ENCODE results near the gene IL13. TPM values are rescaled to one million over a fixed set of nuclear protein-coding genes. Genes with fewer than 3 reads are reported as not detected.

Gene IL13
- total RNA-seq, 1 experiment from 2014 or later = not detected

DNA sequence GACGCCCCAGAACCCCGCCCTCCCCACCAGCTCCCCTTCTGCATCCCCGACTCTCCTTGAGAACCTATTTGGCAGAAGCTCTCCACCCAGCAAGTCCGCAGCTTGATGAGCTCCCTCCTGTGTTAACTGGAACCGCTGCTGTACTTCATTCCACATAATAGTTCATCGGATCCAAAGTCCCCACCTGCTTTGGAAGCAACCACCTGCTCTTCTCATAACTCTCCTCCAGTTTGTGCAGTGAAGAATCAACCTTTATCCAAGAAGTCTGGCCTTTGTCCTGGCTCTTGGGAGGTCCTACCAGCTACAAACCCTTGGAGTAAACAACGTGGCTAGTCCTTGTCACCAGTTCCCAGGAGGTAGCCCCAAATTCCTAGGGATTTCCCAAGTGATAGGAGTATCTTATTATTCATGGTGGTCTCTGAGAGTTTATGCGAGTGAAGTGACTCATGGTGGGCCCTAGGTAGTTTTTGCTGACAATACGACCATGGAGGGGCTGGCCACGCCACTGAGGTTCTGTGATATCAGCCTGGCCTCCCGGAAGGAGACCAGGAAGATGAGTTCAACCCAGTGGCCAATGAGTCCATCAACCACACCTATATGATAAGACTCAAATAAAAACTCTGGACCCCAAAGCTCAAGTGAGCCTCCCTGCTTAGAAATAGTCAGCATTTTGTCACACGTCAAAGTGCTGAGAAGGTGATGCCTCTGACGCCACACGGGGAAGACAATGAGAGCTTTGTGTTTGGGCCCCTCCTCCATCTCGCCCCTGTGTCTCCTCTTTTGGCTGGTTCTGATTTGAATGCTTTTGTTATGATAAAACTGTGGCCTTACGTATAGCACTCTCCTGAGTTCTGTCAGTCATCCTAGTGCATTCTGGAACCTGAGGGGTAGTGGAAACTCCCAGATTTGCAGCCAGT lies 12.3 kb downstream of the IL13 start:
- intact Hi-C loops (cut with micrococcal nuclease) = no loop called here
- BruUV-seq (replicated peaks) = no TSS peak
- POLR2A ChIA-PET = interaction anchor here (0.8 kb wide), 1 partner anchor 93 kb away, joined by 3 read pairs; no protein-coding TSS in a partner anchor
- TF ChIP-seq, protein P1, sequence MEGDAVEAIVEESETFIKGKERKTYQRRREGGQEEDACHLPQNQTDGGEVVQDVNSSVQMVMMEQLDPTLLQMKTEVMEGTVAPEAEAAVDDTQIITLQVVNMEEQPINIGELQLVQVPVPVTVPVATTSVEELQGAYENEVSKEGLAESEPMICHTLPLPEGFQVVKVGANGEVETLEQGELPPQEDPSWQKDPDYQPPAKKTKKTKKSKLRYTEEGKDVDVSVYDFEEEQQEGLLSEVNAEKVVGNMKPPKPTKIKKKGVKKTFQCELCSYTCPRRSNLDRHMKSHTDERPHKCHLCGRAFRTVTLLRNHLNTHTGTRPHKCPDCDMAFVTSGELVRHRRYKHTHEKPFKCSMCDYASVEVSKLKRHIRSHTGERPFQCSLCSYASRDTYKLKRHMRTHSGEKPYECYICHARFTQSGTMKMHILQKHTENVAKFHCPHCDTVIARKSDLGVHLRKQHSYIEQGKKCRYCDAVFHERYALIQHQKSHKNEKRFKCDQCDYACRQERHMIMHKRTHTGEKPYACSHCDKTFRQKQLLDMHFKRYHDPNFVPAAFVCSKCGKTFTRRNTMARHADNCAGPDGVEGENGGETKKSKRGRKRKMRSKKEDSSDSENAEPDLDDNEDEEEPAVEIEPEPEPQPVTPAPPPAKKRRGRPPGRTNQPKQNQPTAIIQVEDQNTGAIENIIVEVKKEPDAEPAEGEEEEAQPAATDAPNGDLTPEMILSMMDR (IDR thresholded peaks at IDR 0.05; ENCODE audit: unreplicated experiment) = no peak
- H3K27ac Mint-ChIP-seq (ENCODE audit: low read depth, unreplicated experiment) = no peak overlapping the region
- CTCF ChIA-PET = interaction anchor here (1.1 kb wide), 1 partner anchor 150 kb away, joined by 3 read pairs; no protein-coding TSS in a partner anchor
- H3K4me3 Mint-ChIP-seq (ENCODE audit: unreplicated experiment) = no peak overlapping the region
- H3K36me3 Mint-ChIP-seq (ENCODE audit: insufficient read depth, unreplicated experiment) = no peaks in the 10 kb centered on the region
- peaks cover 15% of the 10 kb centered on the region for H3K4me1 Mint-ChIP-seq (ENCODE audit: insufficient read depth, unreplicated experiment)
- H3K9me3 Mint-ChIP-seq (ENCODE audit: unreplicated experiment) = no peaks in the 10 kb centered on the region
- H3K27me3 Mint-ChIP-seq (ENCODE audit: insufficient read depth, unreplicated experiment) = no peaks in the 10 kb centered on the region
- no peak for DNase-seq (ENCODE audit: unreplicated experiment)

DNA sequence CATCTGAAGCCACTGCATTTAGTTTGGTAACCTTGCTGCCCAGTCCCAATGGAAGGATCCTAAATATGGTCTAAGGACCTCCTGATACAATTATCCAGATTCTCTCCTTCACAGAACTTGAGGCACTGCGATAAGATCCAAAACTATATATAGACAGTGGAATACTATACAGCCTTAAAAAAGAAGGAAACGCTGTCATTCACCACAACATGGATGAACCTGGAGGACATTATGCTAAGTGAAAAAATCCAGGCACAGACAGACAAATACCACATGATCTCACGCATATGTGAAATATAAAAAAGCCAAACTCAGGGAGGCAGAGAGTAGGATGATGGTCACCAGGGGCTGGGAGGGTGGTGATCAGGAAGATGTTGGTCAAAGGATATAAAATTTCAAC lies 13.0 kb downstream of the IL13 start:
- intact Hi-C loops (cut with micrococcal nuclease) = no loop called here
- no peak for DNase-seq (ENCODE audit: unreplicated experiment)
- POLR2A ChIA-PET = interaction anchor here (0.8 kb wide), 1 partner anchor 93 kb away, joined by 3 read pairs; no protein-coding TSS in a partner anchor
- Mint-ChIP-seq H3K4me1 (ENCODE audit: insufficient read depth, unreplicated experiment) (peaks cover 21% of the 10 kb centered on the region), H3K4me3 (ENCODE audit: unreplicated experiment) (no peak overlapping the region), H3K36me3 (ENCODE audit: insufficient read depth, unreplicated experiment) (no peaks in the 10 kb centered on the region), H3K9me3 (ENCODE audit: unreplicated experiment) (no peaks in the 10 kb centered on the region), H3K27me3 (ENCODE audit: insufficient read depth, unreplicated experiment) (no peaks in the 10 kb centered on the region), H3K27ac (ENCODE audit: low read depth, unreplicated experiment) (no peak overlapping the region)
- CTCF ChIA-PET = interaction anchor here (0.7 kb wide), 1 partner anchor 30 kb away, joined by 4 read pairs; no protein-coding TSS in a partner anchor
- TF ChIP-seq, protein P1 (IDR thresholded peaks at IDR 0.05; ENCODE audit: unreplicated experiment) = no peak
- no TSS peak for BruUV-seq (replicated peaks)

- H3K4me3 Mint-ChIP-seq (ENCODE audit: unreplicated experiment) = no peak overlapping the region
- TF ChIP-seq, protein P1 (IDR thresholded peaks at IDR 0.05; ENCODE audit: unreplicated experiment) = no peak
- H3K27me3 Mint-ChIP-seq (ENCODE audit: insufficient read depth, unreplicated experiment) = no peaks in the 10 kb centered on the region
- CTCF ChIA-PET = no interaction called here
- BruUV-seq (replicated peaks) = no TSS peak
- H3K27ac Mint-ChIP-seq (ENCODE audit: low read depth, unreplicated experiment) = no peak overlapping the region
- no peak for DNase-seq (ENCODE audit: unreplicated experiment)
- H3K4me1 Mint-ChIP-seq (ENCODE audit: insufficient read depth, unreplicated experiment) = peaks cover 37% of the 10 kb centered on the region
- H3K36me3 Mint-ChIP-seq (ENCODE audit: insufficient read depth, unreplicated experiment) = no peaks in the 10 kb centered on the region
- POLR2A ChIA-PET = interaction anchor here (1.6 kb wide), 1 partner anchor 31 kb away, joined by 5 read pairs; no protein-coding TSS in a partner anchor
- intact Hi-C loops (cut with micrococcal nuclease) = no loop called here
- H3K9me3 Mint-ChIP-seq (ENCODE audit: unreplicated experiment) = no peaks in the 10 kb centered on the region
Observed at GRCh38 chr5:132673488-132673887, 15.5 kb downstream of the IL13 start.

DNA sequence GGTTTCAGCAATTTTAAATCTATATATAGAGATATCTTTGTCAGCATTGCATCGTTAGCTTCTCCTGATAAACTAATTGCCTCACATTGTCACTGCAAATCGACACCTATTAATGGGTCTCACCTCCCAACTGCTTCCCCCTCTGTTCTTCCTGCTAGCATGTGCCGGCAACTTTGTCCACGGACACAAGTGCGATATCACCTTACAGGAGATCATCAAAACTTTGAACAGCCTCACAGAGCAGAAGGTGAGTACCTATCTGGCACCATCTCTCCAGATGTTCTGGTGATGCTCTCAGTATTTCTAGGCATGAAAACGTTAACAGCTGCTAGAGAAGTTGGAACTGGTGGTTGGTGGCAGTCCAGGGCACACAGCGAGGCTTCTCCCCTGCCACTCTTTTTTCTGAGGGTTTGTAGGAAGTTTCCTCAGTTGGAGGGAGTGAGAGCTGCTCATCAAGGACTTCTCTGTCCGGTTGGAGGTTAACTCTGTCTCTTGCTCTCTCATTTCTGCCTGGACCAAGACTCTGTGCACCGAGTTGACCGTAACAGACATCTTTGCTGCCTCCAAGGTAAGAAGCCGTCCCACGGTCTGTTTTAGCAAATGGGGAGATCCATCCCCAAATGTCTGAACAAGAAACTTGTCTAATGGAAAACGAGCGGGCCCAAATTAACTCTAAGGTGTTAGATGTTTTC lies 16.1 kb downstream of the IL13 start, which contains the start of gene IL4:
Gene IL4 (plus strand): TSS at position 51 of the 692 bp plus-strand sequence. CDS start 62 bp downstream, at position 113.
- no peaks in the 10 kb centered on the region for H3K36me3 Mint-ChIP-seq (ENCODE audit: insufficient read depth, unreplicated experiment)
- H3K4me1 Mint-ChIP-seq (ENCODE audit: insufficient read depth, unreplicated experiment) = peaks cover 37% of the 10 kb centered on the region
- H3K27me3 Mint-ChIP-seq (ENCODE audit: insufficient read depth, unreplicated experiment) = no peaks in the 10 kb centered on the region
- no peaks in the 10 kb centered on the region for H3K9me3 Mint-ChIP-seq (ENCODE audit: unreplicated experiment)
- ChIA-PET POLR2A (interaction anchor here (0.5 to 1.6 kb wide), 9 partner anchors 15 to 234 kb away, joined by 3 to 5 read pairs (median 3); no protein-coding TSS in a partner anchor), CTCF (interaction anchor here (0.7 to 1.5 kb wide), 5 partner anchors 9 to 146 kb away, joined by 3 to 4 read pairs (median 3); no protein-coding TSS in a partner anchor)
- TF ChIP-seq, protein P1 (IDR thresholded peaks at IDR 0.05; ENCODE audit: unreplicated experiment) = no peak
- H3K4me3 Mint-ChIP-seq (ENCODE audit: unreplicated experiment) = peak within 1 kb of the TSS; percentile 51
- H3K27ac Mint-ChIP-seq (ENCODE audit: low read depth, unreplicated experiment) = peak within 1 kb of the TSS; percentile 69
- BruUV-seq (replicated peaks) = no TSS peak
- intact Hi-C loops (cut with micrococcal nuclease) = no loop called here
- DNase-seq (ENCODE audit: unreplicated experiment) = no peak

All from MCF 10A (cell line).